Caki2 (cell line): Measurements from ENCODE around the gene ALPI. TPM values are rescaled to one million over a fixed set of nuclear protein-coding genes. Genes with fewer than 3 reads are reported as not detected.

Source experiments
- DNase-seq: peaks from one replicate; pipeline ENCODE4 v3.0.0-alpha.2; 2015; ENCODE audit warnings: low read depth
- in situ Hi-C: cut with HindIII; loops from 2 replicates; pipeline ENCODE4 v1.10.0; 2016; ENCODE audit warnings: low sequenced_read_pairs, low pct_unique_long_range_greater_than_20kb, mixed read lengths
- total RNA-seq: library from RNA; depleted of rRNA; stranded (reverse); fragments of >200 nt; shearing (Covaris generic); gene quantifications from 2 replicates; pipeline ENCODE4 v1.2.3, GENCODE V29; 2014; ENCODE audit warnings: low replicate concordance

The ALPI gene
- total RNA-seq, 1 experiment from 2014 or later: not detected

- in situ Hi-C loops: no loop called here
- DNase-seq: no peak
These were observed 23.6 kb downstream of the ALPI start for GRCh38 chr2:232479341-232480200.

GRCh38 chr2:232480201-232481190 lies 24.5 kb downstream of the ALPI start:
- no peak for DNase-seq
- in situ Hi-C loops: no loop called here

- DNase-seq: no peak
- in situ Hi-C loops: no loop called here
These were observed 25.6 kb downstream of the ALPI start for GRCh38 chr2:232481322-232482140.

GRCh38 chr2:232482301-232483238 lies 26.6 kb downstream of the ALPI start:
- DNase-seq: no peak
- in situ Hi-C loops: no loop called here

GRCh38 chr2:232483311-232483922 lies 27.5 kb downstream of the ALPI start:
- in situ Hi-C loops: no loop called here
- DNase-seq: no peak

GRCh38 chr2:232483923-232484627 lies 28.1 kb downstream of the ALPI start:
- DNase-seq: no peak
- in situ Hi-C loops: no loop called here

GRCh38 chr2:232484628-232485347 lies 28.8 kb downstream of the ALPI start:
- in situ Hi-C loops: no loop called here
- no peak for DNase-seq

GRCh38 chr2:232485348-232485756 lies 29.4 kb downstream of the ALPI start:
- in situ Hi-C loops: no loop called here
- no peak for DNase-seq

- DNase-seq: no peak
- in situ Hi-C loops: no loop called here
These were observed 30.0 kb downstream of the ALPI start for GRCh38 chr2:232485757-232486557.

- no peak for DNase-seq
- in situ Hi-C loops: no loop called here
These were observed 30.8 kb downstream of the ALPI start for GRCh38 chr2:232486558-232487384.

GRCh38 chr2:232487385-232488096 lies 31.6 kb downstream of the ALPI start, which contains the start of gene ECEL1:
ECEL1 (minus strand) TSS chr2:232487834; CDS start chr2:232486653, 1,181 bp downstream.
- in situ Hi-C loops: no loop called here
- DNase-seq: no peak

- in situ Hi-C loops: no loop called here
- no peak for DNase-seq
These were observed 32.3 kb downstream of the ALPI start for GRCh38 chr2:232488097-232488711.

GRCh38 chr2:232488721-232489300 lies 32.9 kb downstream of the ALPI start:
- in situ Hi-C loops: no loop called here
- DNase-seq: no peak
